Fibroblast of lung (primary cell): ENCODE results near the gene ACAT2. TPM values are rescaled to one million over a fixed set of nuclear protein-coding genes. Genes with fewer than 3 reads are reported as not detected.

Source experiments
- DNase-seq, 2 donors: peaks; one replicate each; pipeline versions ENCODE4 v3.0.0 to v3.0.0-alpha.2; 2010; ENCODE audit warnings: low read depth in 2 of 2
- H2AFZ ChIP-seq: 2 replicates; pipeline ENCODE4 v1.5.1; 2012; ENCODE audit warnings: low read length, control low read depth, inconsistent platforms
- H3K27ac ChIP-seq: 2 replicates; pipeline ENCODE4 v1.5.1; 2011; ENCODE audit warnings: low read length, control low read depth; ENCODE audit not compliant: insufficient read depth
- H3K27me3 ChIP-seq: 2 replicates; pipeline ENCODE4 v1.5.1; 2011; ENCODE audit warnings: mild to moderate bottlenecking, low read length; ENCODE audit not compliant: control insufficient read depth, insufficient read depth
- H3K36me3 ChIP-seq: 2 replicates; pipeline ENCODE4 v1.5.1; 2011; ENCODE audit warnings: low read length; ENCODE audit not compliant: control insufficient read depth, insufficient read depth
- H3K4me1 ChIP-seq: 2 replicates; pipeline ENCODE4 v1.5.1; 2011; ENCODE audit warnings: low read length; ENCODE audit not compliant: control insufficient read depth, insufficient read depth; ENCODE audit errors: extremely low read depth
- H3K4me2 ChIP-seq: 2 replicates; pipeline ENCODE4 v1.5.1; 2011; ENCODE audit warnings: low read length, control low read depth; ENCODE audit not compliant: insufficient read depth; ENCODE audit errors: extremely low read depth
- H3K4me3 ChIP-seq, 4 experiments: fragments of 200-600 bp in 1 of 4; sonication (generic) in 1 of 4; replicated peaks in 1 of 4; 2 replicates each; pipeline ENCODE4 v1.5.1; 2011 to 2016; ENCODE audit warnings: low read length in 4 of 4, low read depth in 3 of 4, mild to moderate bottlenecking in 3 of 4, control low read depth in 2 of 4, inconsistent platforms in 1 of 4, mixed read lengths in 1 of 4; ENCODE audit not compliant: insufficient read depth in 1 of 4; ENCODE audit errors: control extremely low read depth in 1 of 4
- H3K79me2 ChIP-seq: 2 replicates; pipeline ENCODE4 v1.5.1; 2012; ENCODE audit warnings: mild to moderate bottlenecking, low read length, inconsistent platforms; ENCODE audit not compliant: control insufficient read depth, insufficient read depth
- H3K9ac ChIP-seq: 2 replicates; pipeline ENCODE4 v1.5.1; 2011; ENCODE audit warnings: mild to moderate bottlenecking, low read length, control low read depth; ENCODE audit not compliant: insufficient read depth
- H3K9me3 ChIP-seq: 2 replicates; pipeline ENCODE4 v1.5.1; 2012; ENCODE audit warnings: low read depth, low read length; ENCODE audit not compliant: control insufficient read depth, insufficient read depth
- H4K20me1 ChIP-seq: 2 replicates; pipeline ENCODE4 v1.5.1; 2011; ENCODE audit warnings: low read length; ENCODE audit not compliant: control insufficient read depth, insufficient read depth; ENCODE audit errors: extremely low read depth
- EZH2 ChIP-seq: IDR thresholded peaks from 2 replicates; pipeline ENCODE4 v1.5.1; 2012; ENCODE audit warnings: low read length, control low read depth, mild to moderate bottlenecking; ENCODE audit errors: missing control alignments
- polyA plus RNA-seq, 2 donors: library from polyadenylated mRNA; depleted of rRNA in 1 of 2; stranded (reverse) in 1 of 2; unstranded in 1 of 2; fragments of >200 nt; gene quantifications; 2 replicates each; pipeline ENCODE4 v1.2.1, GENCODE V29; 2011 to 2012; ENCODE audit warnings: missing spikeins in 1 of 2
- total RNA-seq: library from RNA; depleted of rRNA; stranded (reverse); fragments of >200 nt; gene quantifications from 2 replicates; pipeline ENCODE4 v1.2.1, GENCODE V29; 2014
- TF ChIP-seq, protein P1 (sequence below), 2 donors: IDR thresholded peaks in 1 of 2; conservative IDR thresholded peaks in 1 of 2; 1 replicate in 1 of 2; 2 replicates in 1 of 2; pipeline ENCODE4 v1.5.1; 2011 to 2012; ENCODE audit warnings: low read length in 2 of 2, control low read depth in 1 of 2, inconsistent platforms in 1 of 2, low read depth in 1 of 2, mild to moderate bottlenecking in 1 of 2

The ACAT2 gene
- total and polyA plus RNA-seq, 2 donors (not counting 1 experiment from before 2014, with no cell fraction given): 108 to 121 TPM

GRCh38 chr6:159739341-159739740 is 22.5 kb upstream of the ACAT2 start:
- no peak for DNase-seq
- H3K9ac ChIP-seq: no peak overlapping the region
- H3K4me3 ChIP-seq: no peak overlapping the region
- H3K79me2 ChIP-seq: peaks cover 67% of the 10 kb centered on the region
- no peak for TF ChIP-seq EZH2
- TF ChIP-seq, protein P1, sequence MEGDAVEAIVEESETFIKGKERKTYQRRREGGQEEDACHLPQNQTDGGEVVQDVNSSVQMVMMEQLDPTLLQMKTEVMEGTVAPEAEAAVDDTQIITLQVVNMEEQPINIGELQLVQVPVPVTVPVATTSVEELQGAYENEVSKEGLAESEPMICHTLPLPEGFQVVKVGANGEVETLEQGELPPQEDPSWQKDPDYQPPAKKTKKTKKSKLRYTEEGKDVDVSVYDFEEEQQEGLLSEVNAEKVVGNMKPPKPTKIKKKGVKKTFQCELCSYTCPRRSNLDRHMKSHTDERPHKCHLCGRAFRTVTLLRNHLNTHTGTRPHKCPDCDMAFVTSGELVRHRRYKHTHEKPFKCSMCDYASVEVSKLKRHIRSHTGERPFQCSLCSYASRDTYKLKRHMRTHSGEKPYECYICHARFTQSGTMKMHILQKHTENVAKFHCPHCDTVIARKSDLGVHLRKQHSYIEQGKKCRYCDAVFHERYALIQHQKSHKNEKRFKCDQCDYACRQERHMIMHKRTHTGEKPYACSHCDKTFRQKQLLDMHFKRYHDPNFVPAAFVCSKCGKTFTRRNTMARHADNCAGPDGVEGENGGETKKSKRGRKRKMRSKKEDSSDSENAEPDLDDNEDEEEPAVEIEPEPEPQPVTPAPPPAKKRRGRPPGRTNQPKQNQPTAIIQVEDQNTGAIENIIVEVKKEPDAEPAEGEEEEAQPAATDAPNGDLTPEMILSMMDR (conservative IDR thresholded peaks at IDR 0.05 in 1 of 2, IDR thresholded peaks at IDR 0.05 in 1 of 2; ENCODE audit: low read depth in 1 of 2, low read length in 2 of 2): no peak
- no peak overlapping the region for H3K4me2 ChIP-seq
- no peak overlapping the region for H3K27ac ChIP-seq
- H3K9me3 ChIP-seq: no peaks in the 10 kb centered on the region
- peaks cover 6% of the 10 kb centered on the region for H3K36me3 ChIP-seq
- peaks cover 2% of the 10 kb centered on the region for H4K20me1 ChIP-seq
- H3K4me1 ChIP-seq: no peaks in the 10 kb centered on the region
- no peak overlapping the region for H2AFZ ChIP-seq
- no peaks in the 10 kb centered on the region for H3K27me3 ChIP-seq

DNA sequence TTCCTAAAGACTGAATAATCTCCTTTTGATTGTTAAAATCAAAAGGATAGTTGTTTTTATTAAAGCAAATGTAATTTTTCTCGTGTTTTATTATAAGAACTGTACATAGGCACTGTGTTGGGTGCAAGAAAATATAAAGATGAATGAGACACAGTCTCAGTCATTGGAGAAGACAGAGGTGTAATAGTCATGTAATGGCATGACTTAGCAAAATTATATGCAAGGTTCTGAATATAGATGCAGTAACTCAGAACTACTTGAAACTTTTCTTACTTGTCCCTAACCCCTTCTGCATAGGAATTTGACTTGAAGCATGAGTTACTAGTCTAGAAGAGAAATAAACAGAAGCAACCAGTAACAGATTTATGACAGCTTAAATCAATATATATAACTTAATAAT is 19.7 kb upstream of the ACAT2 start:
- peaks cover 43% of the 10 kb centered on the region for H3K79me2 ChIP-seq
- H4K20me1 ChIP-seq: no peaks in the 10 kb centered on the region
- H3K36me3 ChIP-seq: peaks cover 11% of the 10 kb centered on the region
- no peak overlapping the region for H2AFZ ChIP-seq
- H3K4me2 ChIP-seq: no peak overlapping the region
- H3K4me3 ChIP-seq: no peak overlapping the region
- H3K9ac ChIP-seq: no peak overlapping the region
- no peak for TF ChIP-seq EZH2
- TF ChIP-seq, protein P1 (conservative IDR thresholded peaks at IDR 0.05 in 1 of 2, IDR thresholded peaks at IDR 0.05 in 1 of 2; ENCODE audit: low read depth in 1 of 2, low read length in 2 of 2): no peak
- no peak overlapping the region for H3K27ac ChIP-seq
- no peaks in the 10 kb centered on the region for H3K4me1 ChIP-seq
- H3K9me3 ChIP-seq: no peaks in the 10 kb centered on the region
- H3K27me3 ChIP-seq: no peaks in the 10 kb centered on the region
- no peak for DNase-seq

- no peak overlapping the region for H3K4me2 ChIP-seq
- TF ChIP-seq, protein P1 (conservative IDR thresholded peaks at IDR 0.05 in 1 of 2, IDR thresholded peaks at IDR 0.05 in 1 of 2; ENCODE audit: low read depth in 1 of 2, low read length in 2 of 2): no peak
- TF ChIP-seq EZH2: no peak
- no peak overlapping the region for H3K27ac ChIP-seq
- no peak overlapping the region for H3K9ac ChIP-seq
- no peaks in the 10 kb centered on the region for H4K20me1 ChIP-seq
- no peaks in the 10 kb centered on the region for H3K9me3 ChIP-seq
- no peaks in the 10 kb centered on the region for H3K27me3 ChIP-seq
- peaks cover 20% of the 10 kb centered on the region for H3K79me2 ChIP-seq
- H2AFZ ChIP-seq: no peak overlapping the region
- peaks cover 8% of the 10 kb centered on the region for H3K36me3 ChIP-seq
- H3K4me3 ChIP-seq: no peak overlapping the region
- DNase-seq: no peak
- no peaks in the 10 kb centered on the region for H3K4me1 ChIP-seq
Measured at GRCh38 chr6:159745081-159745480, 16.8 kb upstream of the ACAT2 start.
